Measurements from ENCODE around the gene SERPINH1. TPM values are rescaled to one million over a fixed set of nuclear protein-coding genes. Genes with fewer than 3 reads are reported as not detected.
A peak's percentile ranks its signal among the peaks of the same experiment; 100 is the strongest.

SERPINH1 gene
- polyA plus RNA-seq, 1 donor = 261 TPM

GRCh38 chr11:75554258-75555022 is 7.6 kb upstream of the SERPINH1 start:
- DNase-seq = peak; percentile 87

- no peak for DNase-seq
These were observed 6.8 kb upstream of the SERPINH1 start for GRCh38 chr11:75555079-75555811.

GRCh38 chr11:75556275-75556674 is 5.8 kb upstream of the SERPINH1 start:
- DNase-seq = no peak

- DNase-seq = no peak
These were observed 4.2 kb upstream of the SERPINH1 start for GRCh38 chr11:75557666-75558494.

- peak; percentile 74 for DNase-seq
These were observed 2.9 kb upstream of the SERPINH1 start for GRCh38 chr11:75558939-75559843.

GRCh38 chr11:75560644-75561043 is 1.4 kb upstream of the SERPINH1 start:
- DNase-seq = no peak

- no peak for DNase-seq
These were observed 516 bp upstream of the SERPINH1 start for GRCh38 chr11:75561426-75562047.

GRCh38 chr11:75562836-75563484 is 907 bp downstream of the SERPINH1 start:
- DNase-seq = no peak

GRCh38 chr11:75563501-75563977 is 1.5 kb downstream of the SERPINH1 start:
- no peak for DNase-seq

GRCh38 chr11:75563978-75564552 is 2.0 kb downstream of the SERPINH1 start:
- no peak for DNase-seq

- DNase-seq = no peak
These were observed 3.3 kb downstream of the SERPINH1 start for GRCh38 chr11:75565221-75565814.

- DNase-seq = no peak
These were observed 4.1 kb downstream of the SERPINH1 start for GRCh38 chr11:75565916-75566762.

GRCh38 chr11:75566763-75567279 is 4.8 kb downstream of the SERPINH1 start:
- no peak for DNase-seq

- DNase-seq = no peak
These were observed 5.9 kb downstream of the SERPINH1 start for GRCh38 chr11:75567971-75568370.

GRCh38 chr11:75568616-75569219 is 6.7 kb downstream of the SERPINH1 start:
- DNase-seq = no peak

GRCh38 chr11:75570559-75571139 is 8.6 kb downstream of the SERPINH1 start:
- no peak for DNase-seq

- DNase-seq = no peak
These were observed 9.6 kb downstream of the SERPINH1 start for GRCh38 chr11:75571625-75572024.
